ENCODE results near the gene DNASE2. TPM values are rescaled to one million over a fixed set of nuclear protein-coding genes. Genes with fewer than 3 reads are reported as not detected.

DNASE2 gene
- total and polyA plus RNA-seq, 2 donors (not counting 1 experiment from before 2014, with no cell fraction given) = 25.1 to 26.6 TPM

- Histone ChIP-seq H2AFZ (ENCODE audit: low read length) (no peak overlapping the region), H3K36me3 (ENCODE audit: control insufficient read depth, insufficient read depth, low read length) (no peaks in the 10 kb centered on the region), H3K9me3 (ENCODE audit: control insufficient read depth, insufficient read depth, low read depth, low read length) (no peaks in the 10 kb centered on the region), H3K4me1 (ENCODE audit: control insufficient read depth, extremely low read depth, insufficient read depth, low read length) (peaks cover 6% of the 10 kb centered on the region), H3K4me3 (replicated peaks in 1 of 4; ENCODE audit: control extremely low read depth in 1 of 4, insufficient read depth in 1 of 4, low read depth in 3 of 4, low read length in 4 of 4) (no peak overlapping the region), H3K9ac (ENCODE audit: insufficient read depth, low read length) (no peak overlapping the region), H3K27me3 (ENCODE audit: control insufficient read depth, insufficient read depth, low read length) (peaks cover 20% of the 10 kb centered on the region), H4K20me1 (ENCODE audit: control insufficient read depth, extremely low read depth, insufficient read depth, low read length) (no peaks in the 10 kb centered on the region), H3K4me2 (ENCODE audit: extremely low read depth, insufficient read depth, low read length) (no peak overlapping the region), H3K27ac (ENCODE audit: insufficient read depth, low read length) (no peak overlapping the region), H3K79me2 (ENCODE audit: control insufficient read depth, insufficient read depth, low read length) (no peaks in the 10 kb centered on the region)
- DNase-seq (ENCODE audit: low read depth in 2 of 2) = no peak
- TF ChIP-seq CTCF (conservative IDR thresholded peaks at IDR 0.05 in 1 of 2, IDR thresholded peaks at IDR 0.05 in 1 of 2; ENCODE audit: low read depth in 1 of 2, low read length in 2 of 2) (no peak), EZH2 (IDR thresholded peaks at IDR 0.05; ENCODE audit: low read length, missing control alignments) (no peak)
Observed at GRCh38 chr19:12843999-12844732, 37.1 kb downstream of the DNASE2 start.

GRCh38 chr19:12843328-12843727 lies 37.9 kb downstream of the DNASE2 start:
- Histone ChIP-seq H3K4me2 (ENCODE audit: extremely low read depth, insufficient read depth, low read length) (no peak overlapping the region), H3K27me3 (ENCODE audit: control insufficient read depth, insufficient read depth, low read length) (peaks cover 28% of the 10 kb centered on the region), H3K36me3 (ENCODE audit: control insufficient read depth, insufficient read depth, low read length) (no peaks in the 10 kb centered on the region), H3K4me3 (replicated peaks in 1 of 4; ENCODE audit: control extremely low read depth in 1 of 4, insufficient read depth in 1 of 4, low read depth in 3 of 4, low read length in 4 of 4) (no peak overlapping the region), H3K9ac (ENCODE audit: insufficient read depth, low read length) (no peak overlapping the region), H3K79me2 (ENCODE audit: control insufficient read depth, insufficient read depth, low read length) (no peaks in the 10 kb centered on the region), H2AFZ (ENCODE audit: low read length) (no peak overlapping the region), H3K27ac (ENCODE audit: insufficient read depth, low read length) (no peak overlapping the region), H4K20me1 (ENCODE audit: control insufficient read depth, extremely low read depth, insufficient read depth, low read length) (no peaks in the 10 kb centered on the region), H3K9me3 (ENCODE audit: control insufficient read depth, insufficient read depth, low read depth, low read length) (no peaks in the 10 kb centered on the region), H3K4me1 (ENCODE audit: control insufficient read depth, extremely low read depth, insufficient read depth, low read length) (peaks cover 6% of the 10 kb centered on the region)
- no peak for TF ChIP-seq EZH2 (IDR thresholded peaks at IDR 0.05; ENCODE audit: low read length, missing control alignments)
- TF ChIP-seq CTCF (conservative IDR thresholded peaks at IDR 0.05 in 1 of 2, IDR thresholded peaks at IDR 0.05 in 1 of 2; ENCODE audit: low read depth in 1 of 2, low read length in 2 of 2) = no peak
- DNase-seq (ENCODE audit: low read depth in 2 of 2) = no peak

- Histone ChIP-seq H3K36me3 (ENCODE audit: control insufficient read depth, insufficient read depth, low read length) (no peaks in the 10 kb centered on the region), H3K4me3 (replicated peaks in 1 of 4; ENCODE audit: control extremely low read depth in 1 of 4, insufficient read depth in 1 of 4, low read depth in 3 of 4, low read length in 4 of 4) (no peak overlapping the region), H3K9me3 (ENCODE audit: control insufficient read depth, insufficient read depth, low read depth, low read length) (no peaks in the 10 kb centered on the region), H3K4me2 (ENCODE audit: extremely low read depth, insufficient read depth, low read length) (no peak overlapping the region), H3K9ac (ENCODE audit: insufficient read depth, low read length) (no peak overlapping the region), H3K27ac (ENCODE audit: insufficient read depth, low read length) (no peak overlapping the region), H3K79me2 (ENCODE audit: control insufficient read depth, insufficient read depth, low read length) (no peaks in the 10 kb centered on the region), H2AFZ (ENCODE audit: low read length) (no peak overlapping the region), H3K27me3 (ENCODE audit: control insufficient read depth, insufficient read depth, low read length) (peaks cover 35% of the 10 kb centered on the region), H4K20me1 (ENCODE audit: control insufficient read depth, extremely low read depth, insufficient read depth, low read length) (no peaks in the 10 kb centered on the region), H3K4me1 (ENCODE audit: control insufficient read depth, extremely low read depth, insufficient read depth, low read length) (peaks cover 6% of the 10 kb centered on the region)
- TF ChIP-seq CTCF (conservative IDR thresholded peaks at IDR 0.05 in 1 of 2, IDR thresholded peaks at IDR 0.05 in 1 of 2; ENCODE audit: low read depth in 1 of 2, low read length in 2 of 2) = no peak
- no peak for TF ChIP-seq EZH2 (IDR thresholded peaks at IDR 0.05; ENCODE audit: low read length, missing control alignments)
- no peak for DNase-seq (ENCODE audit: low read depth in 2 of 2)
Observed at GRCh38 chr19:12842511-12842910, 38.7 kb downstream of the DNASE2 start.
